Middle frontal gyrus (tissue), 1 donor: ENCODE results near the gene BCAN.

Source experiments
- DNase-seq: peaks from one replicate; pipeline ENCODE4 v3.0.0-alpha.2; 2015; ENCODE audit warnings: low spot score; ENCODE audit errors: extremely low spot score

BCAN gene

DNA sequence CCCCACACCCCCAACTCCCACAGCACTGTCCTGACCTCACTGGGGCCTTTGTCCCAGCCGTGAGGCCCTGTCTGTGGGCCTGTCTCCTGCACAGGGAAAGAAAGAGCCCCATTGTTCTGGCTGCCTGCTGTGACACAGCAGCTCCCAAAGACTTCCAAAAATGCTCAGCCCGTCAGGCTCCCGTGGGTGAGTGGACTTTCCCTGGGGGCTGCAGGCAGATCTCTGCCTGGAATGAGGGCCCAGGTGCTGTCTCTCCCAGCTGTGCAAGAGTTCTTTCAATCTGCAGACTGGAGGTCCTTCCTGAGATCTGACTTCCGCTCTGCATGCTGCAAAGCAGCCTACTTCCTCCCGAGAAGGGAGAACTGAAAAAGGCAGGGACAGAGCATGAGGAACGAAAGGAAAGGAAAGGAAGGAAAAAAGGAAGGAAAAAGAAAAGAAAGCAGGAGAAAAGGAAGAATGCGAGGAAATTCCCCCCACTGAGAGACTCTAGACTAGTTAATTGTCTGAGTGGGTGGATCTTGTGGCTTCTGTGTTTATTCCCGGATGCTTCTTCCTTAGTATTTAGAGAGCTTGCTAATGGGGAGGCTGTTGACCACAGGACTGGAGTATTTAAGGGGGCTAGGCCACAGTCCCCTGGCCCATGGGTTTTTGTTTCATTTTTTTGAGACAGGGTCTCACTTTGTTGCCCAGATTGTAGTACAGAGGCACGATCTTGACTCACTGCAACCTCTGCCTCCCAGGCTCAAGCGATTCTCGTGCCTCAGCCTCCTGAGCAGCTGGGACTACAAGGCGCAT is 20.3 kb downstream of the BCAN start:
- DNase-seq, result no peak

DNA sequence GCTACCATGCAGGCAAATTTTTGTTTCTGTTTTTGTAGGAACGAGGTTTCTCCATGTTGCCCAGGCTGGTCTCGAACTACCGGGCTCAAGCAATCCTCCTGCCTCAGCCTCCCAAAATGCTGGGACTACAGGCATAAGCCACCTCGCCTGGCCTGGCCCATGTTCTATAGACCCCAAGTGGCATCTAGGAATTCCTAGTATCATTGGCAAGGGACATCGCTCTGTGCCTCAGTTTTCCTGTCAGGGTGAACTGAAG is 20.8 kb downstream of the BCAN start:
- DNase-seq, result no peak

DNA sequence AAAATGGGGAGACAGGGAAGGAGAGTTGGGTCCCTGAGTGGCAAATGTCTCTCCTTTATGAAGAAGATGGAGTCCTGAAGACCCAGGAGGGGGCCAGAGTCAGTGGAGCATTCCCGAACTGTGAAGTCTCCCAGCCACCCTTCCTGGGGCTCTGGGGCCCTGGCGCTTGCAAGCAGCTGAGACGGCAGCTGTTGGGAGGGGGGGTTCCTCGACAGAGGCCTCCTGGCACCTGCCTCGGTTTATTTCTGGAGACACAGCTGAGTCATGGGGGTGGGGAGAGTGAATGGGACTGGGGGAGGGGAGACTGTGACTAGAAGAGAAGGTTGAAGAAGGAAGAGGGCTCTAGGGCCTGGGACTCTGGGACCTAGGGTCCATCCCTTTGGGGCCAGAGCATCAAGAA is 21.3 kb downstream of the BCAN start:
- DNase-seq, result no peak

DNA sequence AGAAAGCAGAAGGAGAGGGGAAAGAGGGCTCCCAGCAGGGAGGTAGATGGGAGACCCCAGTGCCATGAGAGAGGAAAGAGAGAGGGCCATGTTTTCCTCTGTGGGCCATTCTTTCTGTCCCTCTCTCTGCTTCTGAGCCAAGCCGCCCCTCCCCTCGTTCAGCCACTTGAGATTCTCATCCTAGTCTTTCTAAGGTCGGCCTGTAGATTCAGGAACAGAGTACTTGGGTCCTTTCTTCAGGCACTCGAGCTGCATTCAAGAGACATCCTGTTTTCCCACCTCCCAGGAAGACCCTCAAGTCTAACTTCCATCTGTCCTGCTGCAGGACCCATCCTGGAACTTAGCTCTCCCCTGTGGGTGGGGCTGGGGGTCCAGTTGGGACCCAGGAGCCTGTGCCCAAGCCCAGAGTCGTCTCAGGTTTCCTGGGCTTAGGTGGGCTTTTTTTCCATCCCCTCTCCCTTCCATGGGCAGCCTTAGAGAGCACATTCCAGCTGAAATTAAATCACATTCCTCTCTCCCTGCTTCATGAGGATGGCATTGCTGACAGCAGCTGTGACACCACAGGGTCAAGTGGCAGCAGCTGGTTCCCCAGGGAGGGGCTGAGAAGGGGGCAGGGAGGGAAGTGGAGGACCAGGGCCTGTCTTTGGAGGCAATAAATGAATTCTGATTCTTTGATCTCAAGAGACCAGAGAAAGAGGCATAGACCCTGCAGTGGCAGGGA is 22.3 kb downstream of the BCAN start:
- no peak for DNase-seq

DNA sequence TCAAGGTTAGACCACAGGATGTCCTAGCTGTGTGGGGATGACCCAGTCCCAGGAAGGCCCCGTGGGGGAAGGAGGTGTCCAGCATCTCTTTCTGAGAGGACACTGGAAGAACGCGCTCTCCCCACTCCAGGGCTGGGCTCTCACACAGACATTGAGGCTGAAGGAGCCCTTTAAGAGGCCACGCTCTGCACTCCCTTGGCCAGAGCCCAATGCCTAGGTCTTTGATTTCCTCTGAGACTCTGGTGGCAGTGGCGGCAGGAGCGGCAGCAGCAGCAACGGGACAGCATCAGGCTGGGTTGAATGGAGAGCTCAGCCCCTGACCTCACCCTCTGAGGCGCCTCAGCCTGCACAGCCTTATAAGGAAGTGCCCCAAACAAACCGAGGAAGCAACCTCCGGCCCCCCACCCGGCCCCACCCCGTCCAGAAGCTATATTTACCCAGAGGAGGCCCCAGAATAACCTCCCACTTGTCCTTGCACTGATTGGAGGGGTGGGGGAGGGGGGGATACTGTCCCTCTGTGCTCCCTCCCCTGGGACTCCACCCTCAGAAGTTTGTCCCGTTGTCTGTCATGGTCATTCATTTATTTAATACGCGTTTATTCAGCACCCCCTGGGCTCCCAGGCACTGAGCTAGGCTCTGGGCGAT is 23.0 kb downstream of the BCAN start:
- no peak for DNase-seq

DNA sequence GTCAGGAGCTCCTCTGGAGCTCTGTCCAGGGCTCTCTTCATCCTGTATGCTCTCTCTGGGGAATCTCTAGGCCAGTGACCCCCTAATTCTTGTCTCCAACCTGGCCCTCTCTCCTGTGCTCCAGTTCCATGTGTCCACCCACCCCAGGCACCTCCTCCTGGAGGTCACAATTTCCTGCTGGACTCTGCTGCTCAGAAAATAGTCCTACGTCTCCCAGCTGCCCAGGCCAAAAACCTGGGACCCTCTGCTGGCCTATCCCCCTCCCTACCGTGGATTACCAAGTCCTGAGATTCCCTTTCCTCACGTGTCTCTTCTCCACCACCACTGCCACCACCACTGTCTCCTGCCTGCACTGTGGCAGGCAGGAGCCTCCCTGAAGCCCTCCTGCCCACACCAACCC is 23.6 kb downstream of the BCAN start:
- DNase-seq, result no peak

DNA sequence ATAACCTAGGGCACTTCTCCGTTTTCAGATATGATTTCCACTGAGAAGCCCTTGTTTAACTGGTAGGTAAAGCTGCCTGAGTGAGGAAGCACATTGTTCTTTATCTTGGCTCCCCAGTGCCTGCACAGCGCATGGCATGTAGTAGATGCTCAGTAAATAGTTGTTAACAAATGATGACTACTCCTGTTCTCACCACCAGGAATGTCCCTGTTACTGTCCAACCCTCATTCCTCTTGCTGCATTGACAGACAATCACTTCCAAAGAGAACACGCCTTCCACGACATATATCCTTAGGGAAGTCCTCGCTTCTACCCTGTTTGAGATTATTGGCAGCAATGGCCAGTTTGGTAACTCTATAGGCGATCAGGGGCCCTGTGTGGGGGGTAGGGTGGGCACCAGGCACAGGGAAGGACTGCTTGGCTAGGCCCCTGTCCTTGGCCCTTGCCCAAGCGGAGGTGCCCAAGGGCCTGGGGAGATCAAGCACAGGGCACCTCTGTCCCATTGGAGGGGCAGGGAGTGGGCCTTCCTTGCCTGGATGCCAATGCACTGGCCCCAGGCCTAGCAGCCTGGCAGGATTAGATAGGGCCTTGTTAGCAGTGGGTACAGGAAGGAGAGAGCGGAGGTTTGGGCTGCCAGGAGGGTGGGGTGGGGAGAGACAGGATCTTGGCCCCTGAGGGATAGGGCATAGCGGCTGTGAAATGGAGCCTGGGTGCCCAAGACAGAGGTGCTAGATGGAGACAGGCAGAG is 25.1 kb downstream of the BCAN start:
- no peak for DNase-seq

DNA sequence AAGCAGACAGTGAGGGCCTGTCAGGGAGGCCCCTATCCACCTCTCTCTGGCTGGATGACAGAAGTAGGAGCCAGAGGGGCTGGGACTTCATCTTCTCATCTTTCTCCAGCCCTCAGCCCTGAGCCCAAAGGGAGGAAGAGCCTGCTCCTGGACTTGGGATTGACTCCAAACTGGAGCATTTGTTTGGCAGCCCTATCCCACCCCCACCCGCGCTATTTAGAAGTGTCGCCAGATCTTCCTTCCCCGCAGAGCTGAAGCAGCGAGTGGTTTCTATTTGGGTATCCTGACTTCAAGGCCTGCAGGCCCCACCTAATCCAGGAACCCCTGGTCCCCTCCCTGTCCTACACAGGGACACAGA is 25.7 kb downstream of the BCAN start:
- no peak for DNase-seq

DNA sequence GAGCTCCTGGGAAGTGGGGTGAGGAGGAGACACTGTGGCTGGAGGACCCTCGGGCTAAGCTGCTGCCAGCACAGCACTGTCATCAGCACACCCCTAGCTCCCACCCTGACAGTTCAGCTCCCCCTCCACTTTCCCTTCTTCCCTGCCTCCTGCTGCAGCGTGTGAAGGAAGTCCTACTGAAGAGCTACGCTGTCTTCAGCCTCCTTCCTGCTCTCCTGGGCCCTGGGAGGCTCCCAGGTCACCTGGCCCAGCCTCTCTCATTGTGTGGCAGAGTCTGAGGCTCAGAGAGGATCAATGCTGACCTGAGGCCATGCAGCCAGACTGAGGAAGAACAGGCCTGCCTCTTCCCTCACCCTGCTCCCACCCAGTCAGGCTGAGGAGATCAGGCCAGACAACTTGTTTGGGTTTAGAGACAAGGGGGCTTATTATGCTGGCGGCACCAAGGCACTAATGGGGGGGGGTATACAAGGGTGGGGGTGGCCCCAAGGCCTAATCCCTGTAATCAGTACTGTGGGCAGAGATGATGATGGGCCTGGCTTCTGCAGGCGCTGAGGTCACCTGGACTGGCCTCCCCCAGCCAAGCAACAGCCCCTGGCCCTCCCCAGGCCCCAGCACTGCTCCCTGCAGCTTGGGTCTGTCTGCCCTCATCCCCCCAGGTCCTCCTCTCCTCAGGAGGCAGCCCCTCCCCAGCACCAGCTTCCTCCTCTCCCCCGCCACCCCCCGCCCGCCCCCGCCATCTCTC is 26.2 kb downstream of the BCAN start:
- DNase-seq, result no peak

DNA sequence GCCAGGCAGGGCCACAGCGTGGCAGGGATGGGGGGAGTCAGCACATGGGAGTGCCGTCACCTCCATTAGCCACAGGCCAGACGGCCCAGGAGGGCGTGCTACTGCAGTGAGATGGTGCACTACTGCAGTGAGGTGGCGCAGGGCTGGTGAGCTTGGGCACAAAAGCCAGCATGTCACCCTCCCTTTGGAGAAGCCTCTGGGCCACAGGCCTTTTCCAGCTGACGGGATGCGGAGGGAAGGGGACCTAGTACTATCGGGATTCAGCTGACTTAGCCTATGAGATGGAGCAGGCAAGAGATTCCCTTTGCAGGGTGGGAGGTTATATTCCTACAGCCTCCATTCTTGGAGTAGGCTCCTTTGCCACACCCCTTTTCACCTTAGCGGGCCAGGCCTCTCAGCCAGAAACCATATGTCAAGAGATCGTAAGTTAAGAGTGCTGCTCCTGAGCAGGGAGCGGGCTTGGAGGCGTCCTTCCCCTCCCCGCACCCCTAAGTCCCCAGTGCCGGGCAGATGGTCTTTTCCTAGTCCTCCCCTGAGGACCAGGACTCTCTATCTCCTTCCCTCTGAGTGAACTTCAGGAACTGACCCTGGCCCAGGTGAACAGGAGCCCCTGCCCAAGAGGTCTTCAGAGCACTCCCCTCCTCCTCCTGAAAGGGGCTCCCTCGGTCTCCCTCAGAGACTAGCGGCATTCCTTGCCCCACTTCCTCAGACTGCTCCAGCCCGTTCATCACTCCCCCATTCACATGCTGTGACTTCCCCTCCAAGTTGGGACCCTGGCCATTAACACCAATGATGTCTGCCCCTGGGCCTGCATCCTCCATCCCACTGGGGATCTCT is 27.1 kb downstream of the BCAN start:
- no peak for DNase-seq

DNA sequence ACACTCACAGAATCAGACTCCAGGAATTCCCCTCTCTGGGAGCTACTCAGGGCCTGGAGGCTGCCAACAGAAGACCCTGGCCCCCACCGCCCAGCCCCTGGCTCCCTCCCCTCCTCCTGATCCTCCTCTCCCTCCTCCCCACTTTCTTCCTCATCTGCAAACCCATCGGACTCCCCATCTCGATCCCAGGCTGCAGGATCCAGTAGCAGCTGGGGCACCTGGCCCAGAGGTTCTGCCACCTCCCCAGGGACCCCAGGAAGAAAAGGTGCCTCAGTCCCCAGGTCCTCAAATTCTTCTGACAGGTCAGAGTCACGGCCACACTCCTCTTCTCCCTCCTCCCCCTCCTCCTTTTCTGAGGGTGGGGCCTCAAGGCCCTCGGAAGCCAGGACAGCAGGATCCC is 27.9 kb downstream of the BCAN start:
- DNase-seq, result no peak

DNA sequence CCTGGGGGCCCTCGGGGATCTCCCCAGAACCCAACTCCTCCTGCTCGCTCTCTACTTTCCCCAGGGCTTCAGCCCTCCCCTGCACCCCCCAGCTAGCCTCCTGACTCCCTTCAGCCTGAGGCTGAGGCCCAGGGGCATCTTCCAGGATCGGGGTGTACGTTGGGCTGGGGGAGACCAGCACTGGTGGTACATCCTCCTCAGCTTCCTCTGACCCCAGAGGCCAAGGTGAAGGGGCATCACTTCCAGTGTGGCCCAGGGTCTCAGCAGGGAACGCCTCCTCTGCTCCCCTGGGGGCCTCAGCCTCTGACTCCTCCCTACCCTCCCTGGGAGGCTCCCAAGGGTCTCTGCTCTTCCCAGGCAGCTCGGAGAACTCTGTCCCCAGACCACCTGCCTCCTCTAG is 28.4 kb downstream of the BCAN start:
- no peak for DNase-seq

DNA sequence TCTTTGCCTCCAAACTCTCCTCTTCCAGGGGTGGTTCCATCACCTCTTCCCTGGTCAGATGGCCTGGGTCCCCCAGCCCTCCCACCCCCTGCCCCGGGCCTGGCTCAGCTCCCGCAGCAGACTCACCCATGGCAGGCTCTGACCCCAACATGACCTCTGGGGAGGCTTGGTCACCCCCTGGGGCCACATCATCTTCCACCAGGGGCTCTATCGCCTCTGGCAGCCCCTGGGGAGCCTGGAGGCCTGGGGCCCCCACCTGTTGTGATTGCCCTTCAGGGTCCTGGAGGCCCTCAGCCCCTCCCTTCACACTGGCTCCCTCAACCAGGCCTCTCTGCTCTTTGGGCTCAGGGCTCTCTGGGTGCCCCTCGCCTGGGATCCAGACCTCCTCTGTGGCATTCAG is 28.9 kb downstream of the BCAN start:
- DNase-seq, result no peak

DNA sequence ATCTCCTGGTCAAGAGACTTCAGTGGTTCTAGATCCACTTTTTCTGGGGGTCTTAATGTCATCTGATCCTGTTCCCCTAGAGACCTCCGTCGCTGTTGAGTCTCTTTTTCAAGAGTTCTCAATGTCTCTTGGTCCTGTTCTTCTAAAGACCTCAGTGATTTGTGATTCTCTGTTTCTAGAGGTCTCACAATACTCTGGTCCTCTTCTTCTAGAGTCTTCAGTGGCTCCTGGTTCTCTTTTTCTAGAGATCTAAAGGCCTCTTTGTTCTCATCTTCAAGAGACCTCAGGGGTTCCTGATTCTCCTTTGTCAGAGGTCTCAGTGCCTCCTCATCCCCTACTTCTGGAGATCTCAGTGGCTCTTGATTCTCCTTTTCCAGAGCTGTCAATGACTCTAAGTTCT is 29.9 kb downstream of the BCAN start:
- DNase-seq, result no peak

DNA sequence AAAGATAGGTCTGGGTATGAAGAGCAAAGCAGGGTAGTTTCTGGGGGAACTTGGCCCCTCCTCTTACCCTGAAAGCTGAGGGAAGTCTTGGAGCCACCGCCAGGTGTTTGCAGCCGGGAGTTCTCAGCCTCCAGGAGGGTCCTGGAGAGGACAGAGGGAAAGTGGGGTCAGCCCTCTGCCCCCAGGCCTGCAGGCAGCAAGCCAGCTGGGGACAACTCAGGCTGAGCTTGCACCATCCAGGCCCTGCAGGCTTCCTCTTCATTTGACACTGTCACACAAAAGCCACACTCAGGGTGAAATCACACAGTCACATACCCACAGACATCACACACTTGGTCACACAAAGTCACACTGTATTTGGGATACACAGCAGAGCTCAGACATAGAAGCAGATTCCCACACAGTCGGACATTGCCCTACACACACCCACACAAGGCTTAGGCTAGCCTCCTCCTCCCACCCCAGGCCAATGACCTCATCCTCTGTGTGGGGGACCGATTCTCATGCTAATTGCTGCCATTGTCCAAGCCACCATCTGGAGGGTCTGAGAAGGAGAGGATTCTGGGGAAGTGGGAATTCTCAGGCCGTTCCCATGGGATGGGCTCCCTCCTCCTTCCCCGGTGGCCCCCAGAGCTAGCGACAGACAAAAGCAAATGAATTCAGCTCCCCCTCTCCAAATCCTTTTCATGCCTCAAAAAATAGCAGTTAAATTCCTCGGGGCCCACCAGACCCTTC is 31.6 kb downstream of the BCAN start:
- no peak for DNase-seq

DNA sequence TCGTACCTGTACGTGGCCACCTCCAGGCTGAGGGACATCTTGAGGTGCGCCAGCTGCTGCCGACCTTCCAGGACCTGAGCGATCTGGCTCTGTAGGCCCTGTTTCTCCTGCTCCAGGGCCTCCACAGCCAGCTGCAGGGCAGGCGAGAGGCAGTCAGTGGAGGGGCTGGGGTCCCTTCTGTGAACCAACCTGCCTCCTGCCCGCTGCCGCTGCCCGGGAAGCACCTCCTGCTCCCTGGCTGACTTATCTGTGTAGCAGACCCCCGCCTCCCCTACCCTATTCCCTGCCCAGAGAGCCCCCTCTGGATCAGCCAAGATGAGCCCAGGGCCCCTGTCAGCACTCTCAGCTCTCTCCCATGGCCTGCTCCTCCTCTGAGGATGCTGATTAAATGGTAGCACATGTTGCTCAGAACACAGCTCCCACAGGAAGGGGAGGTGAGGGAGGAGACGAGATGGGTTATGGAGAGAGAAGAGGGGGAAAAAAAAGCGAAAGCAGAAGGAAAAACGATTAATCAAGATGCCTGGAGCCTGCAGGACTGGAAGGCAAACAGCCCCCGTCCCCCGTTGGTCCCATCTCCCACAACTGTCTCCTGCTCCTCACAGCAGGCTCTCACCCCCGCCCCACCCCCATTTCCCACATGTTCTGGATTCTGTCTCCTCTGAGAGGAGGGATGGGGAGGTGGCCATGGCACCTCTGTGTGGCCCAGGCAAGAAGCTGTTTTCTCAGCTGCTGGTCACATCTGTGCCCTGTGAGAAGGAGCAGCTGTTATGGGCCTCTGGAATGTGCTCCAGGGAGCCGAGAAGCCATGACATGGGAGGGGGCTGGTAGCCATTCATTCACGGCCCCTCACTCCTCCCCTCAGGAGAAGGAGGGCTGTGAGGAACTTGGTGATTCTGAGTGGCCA is 33.5 kb downstream of the BCAN start:
- no peak for DNase-seq

DNA sequence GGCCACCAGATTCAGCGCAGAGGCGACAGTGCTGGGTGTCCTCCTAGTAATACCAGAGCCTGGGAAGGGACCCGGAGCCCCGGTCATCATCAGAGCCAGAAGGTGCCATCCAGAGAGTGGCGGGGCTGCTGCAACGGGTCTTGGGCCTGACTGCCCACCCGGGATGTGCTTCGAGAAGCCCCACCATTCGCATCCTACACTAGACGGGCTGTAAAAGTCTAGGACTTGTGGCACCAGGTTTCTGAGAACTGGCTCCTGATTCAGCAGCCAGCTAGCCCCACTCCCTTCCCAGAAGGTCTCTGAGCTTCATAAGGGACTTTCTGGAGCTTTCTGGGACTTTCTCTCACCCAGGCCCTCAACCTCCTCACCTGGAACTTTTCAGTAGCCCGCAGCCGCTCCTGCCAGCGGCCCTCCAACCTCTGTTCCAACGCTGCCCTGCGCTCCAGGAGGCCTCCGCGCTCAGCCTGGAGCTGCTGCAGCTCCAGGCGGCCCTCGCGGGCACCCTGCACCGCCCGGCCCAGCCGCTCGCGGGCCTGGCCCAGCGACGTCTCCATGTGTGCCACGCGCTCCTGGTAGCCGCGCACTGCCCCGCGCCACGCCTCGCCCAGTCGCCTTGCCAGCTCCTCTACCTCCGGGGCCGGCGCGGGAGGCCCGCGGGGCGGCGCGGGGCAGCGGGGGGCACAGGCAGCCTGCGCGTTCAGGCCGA is 34.4 kb downstream of the BCAN start:
- DNase-seq, result no peak
